NCI-H748 (cell line): ENCODE measurements around the gene CYP1A2.
"Not testable (repeated sequence)": the region's sequence is repeated elsewhere in the genome, so short reads cannot be mapped to it uniquely, and the experiment has no call there.

ENCODE experiments used
- DNase-seq: peaks from one replicate; lab custom pipeline; 2025; ENCODE audit not compliant: unreplicated experiment; lab: John Stamatoyannopoulos, UW

Gene CYP1A2

GRCh38 chr15:74748322-74748946, at the start of gene CYP1A2:
Gene CYP1A2 (plus strand): TSS chr15:74748845. CDS start chr15:74749739, 894 bp downstream.
- no peak for DNase-seq

- no peak for DNase-seq
These were observed 39.6 kb upstream of the CYP1A2 start for GRCh38 chr15:74709011-74709410.

GRCh38 chr15:74709892-74710291, 38.8 kb upstream of the CYP1A2 start:
- no peak for DNase-seq

GRCh38 chr15:74710319-74711094, 38.1 kb upstream of the CYP1A2 start:
- no peak for DNase-seq

- DNase-seq: no peak
These were observed 36.3 kb upstream of the CYP1A2 start for GRCh38 chr15:74712311-74712710.

- DNase-seq: no peak
These were observed 32.0 kb upstream of the CYP1A2 start for GRCh38 chr15:74716651-74717050.

- no peak for DNase-seq
These were observed 26.1 kb upstream of the CYP1A2 start for GRCh38 chr15:74722591-74722990.

GRCh38 chr15:74723187-74723586, 25.5 kb upstream of the CYP1A2 start:
- DNase-seq: no peak

- no peak for DNase-seq
These were observed 24.8 kb upstream of the CYP1A2 start for GRCh38 chr15:74723754-74724334.

- no peak for DNase-seq
These were observed 23.9 kb upstream of the CYP1A2 start for GRCh38 chr15:74724570-74725224.

- peak; percentile 20 for DNase-seq
These were observed 23.3 kb upstream of the CYP1A2 start, which contains the start of gene CYP1A1 for GRCh38 chr15:74725225-74725774. Gene CYP1A1 (minus strand): TSS chr15:74725528. CDS start chr15:74723097, 2,431 bp downstream.

- DNase-seq: peak; percentile 36
These were observed 22.5 kb upstream of the CYP1A2 start for GRCh38 chr15:74725845-74726773.

GRCh38 chr15:74726774-74727164, 21.9 kb upstream of the CYP1A2 start:
- DNase-seq: no peak

- DNase-seq: no peak
These were observed 20.9 kb upstream of the CYP1A2 start for GRCh38 chr15:74727727-74728126.

- not testable (repeated sequence) for DNase-seq
These were observed 19.9 kb upstream of the CYP1A2 start for GRCh38 chr15:74728699-74729098.

- DNase-seq: not testable (repeated sequence)
These were observed 19.3 kb upstream of the CYP1A2 start for GRCh38 chr15:74729372-74729771.

- DNase-seq: no peak
These were observed 17.9 kb upstream of the CYP1A2 start for GRCh38 chr15:74730619-74731316.

GRCh38 chr15:74732846-74733245, 15.8 kb upstream of the CYP1A2 start:
- DNase-seq: no peak

GRCh38 chr15:74733269-74733668, 15.4 kb upstream of the CYP1A2 start:
- no peak for DNase-seq

- no peak for DNase-seq
These were observed 13.3 kb upstream of the CYP1A2 start for GRCh38 chr15:74735305-74735704.
